ENCODE measurements around the gene TJP1. TPM values are rescaled to one million over a fixed set of nuclear protein-coding genes. Genes with fewer than 3 reads are reported as not detected.

Gene TJP1
- total RNA-seq, 1 donor from 2014 or later, result 90.6 TPM

DNA sequence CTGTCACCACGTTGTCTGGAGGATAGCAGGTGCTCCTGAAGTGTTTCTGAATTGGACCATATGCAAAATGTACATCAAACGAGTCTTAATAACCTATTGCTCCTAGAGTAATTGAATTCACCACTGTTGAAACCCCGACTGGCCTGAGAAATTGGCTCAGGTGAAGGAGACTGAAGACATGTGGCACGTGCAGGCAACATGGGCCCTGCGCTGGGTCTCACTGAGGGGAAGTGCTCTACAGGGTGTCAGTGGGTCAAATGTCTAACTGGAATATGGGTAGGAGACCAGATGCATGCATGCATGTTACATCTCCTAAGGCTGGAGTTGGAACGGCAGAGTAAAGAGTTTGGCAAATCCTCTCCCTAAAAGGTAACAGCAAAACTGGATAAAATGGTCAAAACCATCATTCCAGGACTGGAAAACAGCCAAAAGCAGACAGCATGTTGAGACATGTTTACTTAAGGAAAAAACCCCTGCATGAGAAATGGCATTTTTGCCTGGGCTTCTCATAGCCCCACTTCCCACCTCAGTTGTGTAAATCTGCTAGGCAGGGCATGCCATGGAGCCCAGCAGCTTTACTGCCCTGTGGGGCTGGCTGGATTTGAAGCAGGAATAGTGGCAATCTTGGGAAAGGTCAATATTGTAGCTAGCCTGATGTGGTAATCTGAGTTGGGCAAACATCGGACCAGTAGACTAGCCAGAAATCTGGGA lies 131.3 kb downstream of the TJP1 start:
- Mint-ChIP-seq H3K36me3 (ENCODE audit: low read depth) (no peaks in the 10 kb centered on the region), H3K4me1 (peaks cover 6% of the 10 kb centered on the region), H3K9me3 (peaks cover 6% of the 10 kb centered on the region), H3K4me3 (no peak overlapping the region), H3K27me3 (ENCODE audit: low read depth) (no peaks in the 10 kb centered on the region), H3K27ac (ENCODE audit: unreplicated experiment) (no peak overlapping the region)
- no peak for DNase-seq (ENCODE audit: low read depth, low spot score)
- TF ChIP-seq CTCF (conservative IDR thresholded peaks at IDR 0.05), result no peak

- no peak for TF ChIP-seq CTCF (conservative IDR thresholded peaks at IDR 0.05)
- Mint-ChIP-seq H3K27ac (ENCODE audit: unreplicated experiment) (no peak overlapping the region), H3K4me3 (no peak overlapping the region), H3K9me3 (peaks cover 6% of the 10 kb centered on the region), H3K36me3 (ENCODE audit: low read depth) (no peaks in the 10 kb centered on the region), H3K4me1 (peaks cover 6% of the 10 kb centered on the region), H3K27me3 (ENCODE audit: low read depth) (no peaks in the 10 kb centered on the region)
- no peak for DNase-seq (ENCODE audit: low read depth, low spot score)
Measured at GRCh38 chr15:29689287-29689986, 132.8 kb downstream of the TJP1 start.

GRCh38 chr15:29688506-29689286 lies 133.6 kb downstream of the TJP1 start:
- DNase-seq (ENCODE audit: low read depth, low spot score), result no peak
- Mint-ChIP-seq H3K9me3 (peaks cover 6% of the 10 kb centered on the region), H3K36me3 (ENCODE audit: low read depth) (no peaks in the 10 kb centered on the region), H3K27me3 (ENCODE audit: low read depth) (no peaks in the 10 kb centered on the region), H3K27ac (ENCODE audit: unreplicated experiment) (no peak overlapping the region), H3K4me3 (no peak overlapping the region), H3K4me1 (peaks cover 6% of the 10 kb centered on the region)
- no peak for TF ChIP-seq CTCF (conservative IDR thresholded peaks at IDR 0.05)

GRCh38 chr15:29687939-29688505 lies 134.2 kb downstream of the TJP1 start:
- peak overlapping the region; percentile 19 for H3K27ac Mint-ChIP-seq (ENCODE audit: unreplicated experiment)
- no peaks in the 10 kb centered on the region for H3K27me3 Mint-ChIP-seq (ENCODE audit: low read depth)
- peaks cover 6% of the 10 kb centered on the region for H3K9me3 Mint-ChIP-seq
- peaks cover 8% of the 10 kb centered on the region for H3K4me1 Mint-ChIP-seq
- no peak for TF ChIP-seq CTCF (conservative IDR thresholded peaks at IDR 0.05)
- no peak for DNase-seq (ENCODE audit: low read depth, low spot score)
- H3K36me3 Mint-ChIP-seq (ENCODE audit: low read depth), result no peaks in the 10 kb centered on the region
- no peak overlapping the region for H3K4me3 Mint-ChIP-seq

GRCh38 chr15:29687204-29687815 lies 135.0 kb downstream of the TJP1 start:
- no peak overlapping the region for H3K4me3 Mint-ChIP-seq
- H3K9me3 Mint-ChIP-seq, result peaks cover 6% of the 10 kb centered on the region
- H3K4me1 Mint-ChIP-seq, result peaks cover 9% of the 10 kb centered on the region
- TF ChIP-seq CTCF (conservative IDR thresholded peaks at IDR 0.05), result no peak
- H3K36me3 Mint-ChIP-seq (ENCODE audit: low read depth), result no peaks in the 10 kb centered on the region
- no peak for DNase-seq (ENCODE audit: low read depth, low spot score)
- H3K27ac Mint-ChIP-seq (ENCODE audit: unreplicated experiment), result no peak overlapping the region
- no peaks in the 10 kb centered on the region for H3K27me3 Mint-ChIP-seq (ENCODE audit: low read depth)

Data from neural crest cell (in vitro differentiated cells).